Measurements from ENCODE around the gene SPATS2.

DNA sequence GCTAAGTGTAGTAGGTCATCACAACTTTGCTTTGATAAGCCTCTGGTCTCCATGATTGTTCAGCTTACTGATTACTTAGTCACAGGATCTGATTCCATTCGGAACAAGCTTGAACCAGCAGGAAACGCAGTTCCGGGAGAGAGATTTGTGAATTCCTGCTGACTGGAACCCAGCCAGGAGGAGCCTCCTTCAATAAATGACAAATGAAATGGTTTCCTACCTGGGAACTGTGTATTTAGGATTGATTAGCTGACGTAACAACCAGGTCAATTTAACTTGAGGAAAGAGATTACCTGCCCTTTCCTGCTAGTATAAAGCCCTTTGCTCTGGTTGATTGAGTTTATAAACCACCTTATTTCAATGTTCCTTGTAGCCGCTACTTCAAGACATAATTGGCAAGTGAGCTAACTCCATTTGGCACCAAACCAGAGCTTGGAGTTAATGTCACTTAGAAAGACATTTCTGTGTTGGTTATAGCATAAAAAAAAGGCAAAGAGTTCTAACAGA lies 136.5 kb downstream of the SPATS2 start:
- TF ChIP-seq ARNT (IDR thresholded peaks at IDR 0.05) (no peak), LEF1 (IDR thresholded peaks at IDR 0.05; ENCODE audit: borderline replicate concordance) (no peak), BHLHE40 (IDR thresholded peaks at IDR 0.05; ENCODE audit: borderline replicate concordance) (no peak), ELF4 (IDR thresholded peaks at IDR 0.05) (no peak), TARDBP (IDR thresholded peaks at IDR 0.05) (no peak), FOXK2 (IDR thresholded peaks at IDR 0.05) (no peak), FOXA1 (IDR thresholded peaks at IDR 0.05) (no peak), FOXM1 (IDR thresholded peaks at IDR 0.05; ENCODE audit: borderline replicate concordance) (no peak), SP1 (IDR thresholded peaks at IDR 0.05) (no peak)
- TF ChIP-seq, protein P1, sequence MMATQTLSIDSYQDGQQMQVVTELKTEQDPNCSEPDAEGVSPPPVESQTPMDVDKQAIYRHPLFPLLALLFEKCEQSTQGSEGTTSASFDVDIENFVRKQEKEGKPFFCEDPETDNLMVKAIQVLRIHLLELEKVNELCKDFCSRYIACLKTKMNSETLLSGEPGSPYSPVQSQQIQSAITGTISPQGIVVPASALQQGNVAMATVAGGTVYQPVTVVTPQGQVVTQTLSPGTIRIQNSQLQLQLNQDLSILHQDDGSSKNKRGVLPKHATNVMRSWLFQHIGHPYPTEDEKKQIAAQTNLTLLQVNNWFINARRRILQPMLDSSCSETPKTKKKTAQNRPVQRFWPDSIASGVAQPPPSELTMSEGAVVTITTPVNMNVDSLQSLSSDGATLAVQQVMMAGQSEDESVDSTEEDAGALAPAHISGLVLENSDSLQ (IDR thresholded peaks at IDR 0.05): no peak

Data from HEK293T (cell line).